Muscle of leg (tissue), 11 donors: ENCODE measurements around the gene THG1L. TPM values are rescaled to one million over a fixed set of nuclear protein-coding genes. Genes with fewer than 3 reads are reported as not detected.

Experiments used
- DNase-seq: peaks from one replicate; pipeline ENCODE4 v3.0.0; 2013
- H3K27ac ChIP-seq: one replicate; pipeline ENCODE4 v1.5.1; 2013; ENCODE audit warnings: mild to moderate bottlenecking, low read length, control low read depth
- H3K27me3 ChIP-seq: one replicate; pipeline ENCODE4 v1.6.1; 2013; ENCODE audit warnings: low read length; ENCODE audit not compliant: control insufficient read depth, insufficient read depth
- H3K36me3 ChIP-seq: one replicate; pipeline ENCODE4 v1.6.1; 2013; ENCODE audit warnings: low read length; ENCODE audit not compliant: control insufficient read depth, insufficient read depth
- H3K4me1 ChIP-seq: one replicate; pipeline ENCODE4 v1.6.1; 2013; ENCODE audit warnings: low read length; ENCODE audit not compliant: control insufficient read depth, insufficient read depth
- H3K4me3 ChIP-seq: one replicate; pipeline ENCODE4 v1.5.1; 2013; ENCODE audit warnings: low read length, control low read depth
- H3K9me3 ChIP-seq: replicated peaks from 2 replicates; pipeline ENCODE4 v1.6.1; 2013; ENCODE audit warnings: low read depth, low read length; ENCODE audit not compliant: control insufficient read depth
- WGBS: methylation state at CpG from one replicate; pipeline ENCODE4 v1.1.5; 2013; ENCODE audit warnings: missing lambda C conversion rate; ENCODE audit not compliant: insufficient coverage; 5-methylcytosine and 5-hydroxymethylcytosine counted together
- polyA plus RNA-seq, 8 donors: library from polyadenylated mRNA; unstranded; fragments of 120-200 nt; gene quantifications; one replicate each; pipeline versions ENCODE4 v1.2.1 to v1.2.3, GENCODE V29; 2013; ENCODE audit warnings: inconsistent platforms in 1 of 8, low replicate concordance in 1 of 8; ENCODE audit not compliant: insufficient read length in 8 of 8, insufficient read depth in 1 of 8
- total RNA-seq: library from RNA; stranded (reverse); fragments of 120-200 nt; gene quantifications from one replicate; pipeline ENCODE4 v1.2.4, GENCODE V29; 2013

The THG1L gene
- total and polyA plus RNA-seq, 9 donors: 22.1 to 31.5 (median 28.0) TPM

- Histone ChIP-seq H3K4me3 (no peak overlapping the region), H3K27ac (no peak overlapping the region), H3K9me3 (no peaks in the 10 kb centered on the region), H3K27me3 (no peaks in the 10 kb centered on the region), H3K4me1 (no peaks in the 10 kb centered on the region), H3K36me3 (peaks cover 19% of the 10 kb centered on the region)
- WGBS: no CpG with 5 or more reads among the region's 1 CpG
- no peak for DNase-seq
Measured at GRCh38 chr5:157750320-157750719, 19.1 kb downstream of the THG1L start.

- no peaks in the 10 kb centered on the region for H3K9me3 ChIP-seq
- peaks cover 32% of the 10 kb centered on the region for H3K36me3 ChIP-seq
- no peaks in the 10 kb centered on the region for H3K27me3 ChIP-seq
- H3K4me1 ChIP-seq: no peaks in the 10 kb centered on the region
- no CpG with 5 or more reads among the region's 3 CpGs for WGBS
- no peak overlapping the region for H3K4me3 ChIP-seq
- H3K27ac ChIP-seq: no peak overlapping the region
- DNase-seq: no peak
Measured at GRCh38 chr5:157756122-157756521, 24.9 kb downstream of the THG1L start.

- Histone ChIP-seq H3K27ac (no peak overlapping the region), H3K36me3 (peaks cover 22% of the 10 kb centered on the region), H3K4me1 (peaks cover 6% of the 10 kb centered on the region), H3K4me3 (no peak overlapping the region), H3K9me3 (no peaks in the 10 kb centered on the region), H3K27me3 (no peaks in the 10 kb centered on the region)
- no peak for DNase-seq
- WGBS: 71% methylated on average over 1 of the region's 1 CpG
Measured at GRCh38 chr5:157758706-157759105, 27.5 kb downstream of the THG1L start.

GRCh38 chr5:157761690-157762621, 30.7 kb downstream of the THG1L start:
- Histone ChIP-seq H3K27ac (no peak overlapping the region), H3K27me3 (no peaks in the 10 kb centered on the region), H3K4me3 (no peak overlapping the region), H3K36me3 (peaks cover 5% of the 10 kb centered on the region), H3K4me1 (peaks cover 8% of the 10 kb centered on the region), H3K9me3 (no peaks in the 10 kb centered on the region)
- WGBS: 0% methylated on average over 1 of the region's 10 CpGs
- peak; percentile 74 for DNase-seq

GRCh38 chr5:157764531-157764930, 33.3 kb downstream of the THG1L start:
- DNase-seq: no peak
- Histone ChIP-seq H3K27me3 (no peaks in the 10 kb centered on the region), H3K4me1 (peaks cover 16% of the 10 kb centered on the region), H3K9me3 (no peaks in the 10 kb centered on the region), H3K27ac (no peak overlapping the region), H3K36me3 (peaks cover 2% of the 10 kb centered on the region), H3K4me3 (no peak overlapping the region)
- WGBS: 58% methylated on average over 6 of the region's 6 CpGs

GRCh38 chr5:157766442-157766841, 35.2 kb downstream of the THG1L start:
- Histone ChIP-seq H3K27me3 (no peaks in the 10 kb centered on the region), H3K9me3 (no peaks in the 10 kb centered on the region), H3K27ac (no peak overlapping the region), H3K36me3 (no peaks in the 10 kb centered on the region), H3K4me3 (no peak overlapping the region), H3K4me1 (peaks cover 16% of the 10 kb centered on the region)
- no peak for DNase-seq
- WGBS: 78% methylated on average over 6 of the region's 7 CpGs

GRCh38 chr5:157766902-157767301, 35.7 kb downstream of the THG1L start:
- Histone ChIP-seq H3K27me3 (no peaks in the 10 kb centered on the region), H3K9me3 (no peaks in the 10 kb centered on the region), H3K27ac (no peak overlapping the region), H3K4me1 (peaks cover 14% of the 10 kb centered on the region), H3K4me3 (no peak overlapping the region), H3K36me3 (no peaks in the 10 kb centered on the region)
- WGBS: 20% methylated on average over 1 of the region's 1 CpG
- no peak for DNase-seq

- H3K4me1 ChIP-seq: peaks cover 10% of the 10 kb centered on the region
- 88% methylated on average over 2 of the region's 3 CpGs for WGBS
- peak; percentile 24 for DNase-seq
- no peaks in the 10 kb centered on the region for H3K9me3 ChIP-seq
- H3K27me3 ChIP-seq: no peaks in the 10 kb centered on the region
- H3K36me3 ChIP-seq: no peaks in the 10 kb centered on the region
- H3K27ac ChIP-seq: no peak overlapping the region
- no peak overlapping the region for H3K4me3 ChIP-seq
Measured at GRCh38 chr5:157767689-157768088, 36.5 kb downstream of the THG1L start.

- WGBS: no CpG with 5 or more reads among the region's 4 CpGs
- Histone ChIP-seq H3K4me1 (peaks cover 10% of the 10 kb centered on the region), H3K27ac (no peak overlapping the region), H3K4me3 (no peak overlapping the region), H3K9me3 (no peaks in the 10 kb centered on the region), H3K36me3 (no peaks in the 10 kb centered on the region), H3K27me3 (no peaks in the 10 kb centered on the region)
- no peak for DNase-seq
Measured at GRCh38 chr5:157770665-157771064, 39.4 kb downstream of the THG1L start.

GRCh38 chr5:157772127-157772526, 40.9 kb downstream of the THG1L start:
- no peak overlapping the region for H3K27ac ChIP-seq
- WGBS: 66% methylated on average over 8 of the region's 10 CpGs
- no peak for DNase-seq
- H3K9me3 ChIP-seq: no peaks in the 10 kb centered on the region
- no peak overlapping the region for H3K4me3 ChIP-seq
- no peaks in the 10 kb centered on the region for H3K36me3 ChIP-seq
- peaks cover 7% of the 10 kb centered on the region for H3K4me1 ChIP-seq
- no peaks in the 10 kb centered on the region for H3K27me3 ChIP-seq
